Measurements from ENCODE around the gene NDUFAF2. TPM values are rescaled to one million over a fixed set of nuclear protein-coding genes. Genes with fewer than 3 reads are reported as not detected.
"Not testable (repeated sequence)": the region's sequence is repeated elsewhere in the genome, so short reads cannot be mapped to it uniquely, and the experiment has no call there.

The NDUFAF2 gene
- total and polyA plus RNA-seq, 2 of the 13 experiments (the other 11 are each of a cell fraction or from before 2014, with no cell fraction given): 34.0 to 78.4 TPM

DNA sequence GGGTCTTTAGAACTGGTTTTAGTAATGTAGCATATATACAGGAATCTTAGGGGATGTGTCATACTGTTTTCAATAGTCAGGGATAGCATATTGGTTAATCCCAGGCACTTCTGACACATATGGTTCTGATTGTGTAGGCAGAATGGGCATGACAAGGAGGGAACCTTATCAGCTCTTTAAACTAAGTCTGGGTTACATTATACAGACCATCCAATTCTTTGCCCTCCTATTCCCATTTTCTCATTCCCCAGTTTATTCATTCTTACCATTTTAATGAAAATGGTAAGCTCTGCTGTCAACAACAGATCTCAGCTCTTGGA lies 85.1 kb downstream of the NDUFAF2 start:
- BruUV-seq (replicated peaks): no TSS peak
- DNase-seq (ENCODE audit: low spot score) (no peak), ATAC-seq (no peak), FAIRE-seq (no peak)
- ChIA-PET POLR2A (no interaction called here), CTCF (ENCODE audit: low intra/inter-chr PET ratio, low total read pairs) (no interaction called here)
- H3K4me3 ChIP-seq (replicated peaks in 1 of 3; ENCODE audit: insufficient read depth in 1 of 3, low read depth in 2 of 3, low read length in 3 of 3): no peak overlapping the region
- H2AFZ ChIP-seq (ENCODE audit: low read length): no peak overlapping the region
- no peaks in the 10 kb centered on the region for H3K27me3 ChIP-seq (ENCODE audit: control insufficient read depth in 1 of 2, insufficient read depth in 2 of 2, low read length in 2 of 2)
- in situ Hi-C loops (cut with HindIII; ENCODE audit: extremely low pct_ligation_motif_present, low pct_unique_long_range_greater_than_20kb) (no loop called here), intact Hi-C loops (cut with micrococcal nuclease; ENCODE audit: unreplicated experiment) (no loop called here)
- H4K20me1 ChIP-seq (ENCODE audit: insufficient read depth, low read length): 0 out of 2 replicates have a peak, but pooled peaks cover 4% of the 10 kb centered on the region
- no peaks in the 10 kb centered on the region for H3K36me3 ChIP-seq (replicated peaks in 1 of 2; ENCODE audit: control insufficient read depth in 1 of 2, insufficient read depth in 2 of 2, low read length in 2 of 2)
- no peak overlapping the region for H3K4me2 ChIP-seq (ENCODE audit: low read depth, low read length)
- H3K4me1 ChIP-seq (ENCODE audit: insufficient read depth, low read length): no peaks in the 10 kb centered on the region
- no peak overlapping the region for H3K27ac ChIP-seq (ENCODE audit: extremely low read length, insufficient read depth, low read length)
- no peak for TF ChIP-seq ZNF552 (CRISPR knock-in tag; IDR thresholded peaks at IDR 0.05; ENCODE audit: borderline replicate concordance)
- TF ChIP-seq ZNF546 (CRISPR knock-in tag; conservative IDR thresholded peaks at IDR 0.05): no peak
- TF ChIP-seq ZBTB7A (CRISPR knock-in tag; IDR thresholded peaks at IDR 0.05): no peak
- no peak for TF ChIP-seq ZNF337 (CRISPR knock-in tag; IDR thresholded peaks at IDR 0.05; ENCODE audit: borderline replicate concordance, low read depth)
- TF ChIP-seq, protein P1, sequence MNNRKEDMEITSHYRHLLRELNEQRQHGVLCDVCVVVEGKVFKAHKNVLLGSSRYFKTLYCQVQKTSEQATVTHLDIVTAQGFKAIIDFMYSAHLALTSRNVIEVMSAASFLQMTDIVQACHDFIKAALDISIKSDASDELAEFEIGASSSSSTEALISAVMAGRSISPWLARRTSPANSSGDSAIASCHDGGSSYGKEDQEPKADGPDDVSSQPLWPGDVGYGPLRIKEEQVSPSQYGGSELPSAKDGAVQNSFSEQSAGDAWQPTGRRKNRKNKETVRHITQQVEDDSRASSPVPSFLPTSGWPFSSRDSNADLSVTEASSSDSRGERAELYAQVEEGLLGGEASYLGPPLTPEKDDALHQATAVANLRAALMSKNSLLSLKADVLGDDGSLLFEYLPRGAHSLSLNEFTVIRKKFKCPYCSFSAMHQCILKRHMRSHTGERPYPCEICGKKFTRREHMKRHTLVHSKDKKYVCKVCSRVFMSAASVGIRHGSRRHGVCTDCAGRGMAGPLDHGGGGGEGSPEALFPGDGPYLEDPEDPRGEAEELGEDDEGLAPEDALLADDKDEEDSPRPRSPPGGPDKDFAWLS (CRISPR knock-in tag; IDR thresholded peaks at IDR 0.05; ENCODE audit: borderline replicate concordance): no peak
- TF ChIP-seq ZNF557 (CRISPR knock-in tag; IDR thresholded peaks at IDR 0.05): no peak
- no peak for TF ChIP-seq ZKSCAN1 (IDR thresholded peaks at IDR 0.05; ENCODE audit: low read length)
- TF ChIP-seq ZNF256 (CRISPR knock-in tag; conservative IDR thresholded peaks at IDR 0.05): no peak
- TF ChIP-seq, protein P2, sequence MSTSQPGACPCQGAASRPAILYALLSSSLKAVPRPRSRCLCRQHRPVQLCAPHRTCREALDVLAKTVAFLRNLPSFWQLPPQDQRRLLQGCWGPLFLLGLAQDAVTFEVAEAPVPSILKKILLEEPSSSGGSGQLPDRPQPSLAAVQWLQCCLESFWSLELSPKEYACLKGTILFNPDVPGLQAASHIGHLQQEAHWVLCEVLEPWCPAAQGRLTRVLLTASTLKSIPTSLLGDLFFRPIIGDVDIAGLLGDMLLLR (CRISPR knock-in tag; IDR thresholded peaks at IDR 0.05): no peak
- TF ChIP-seq CEBPB (IDR thresholded peaks at IDR 0.05; ENCODE audit: borderline replicate concordance, low read depth, low read length): no peak
- no peak overlapping the region for H3K9ac ChIP-seq (ENCODE audit: insufficient read depth, low read depth, low read length)
- H3K79me2 ChIP-seq (ENCODE audit: insufficient read depth, low read length): no peaks in the 10 kb centered on the region
- H3K9me3 ChIP-seq (ENCODE audit: low read length): no peaks in the 10 kb centered on the region

DNA sequence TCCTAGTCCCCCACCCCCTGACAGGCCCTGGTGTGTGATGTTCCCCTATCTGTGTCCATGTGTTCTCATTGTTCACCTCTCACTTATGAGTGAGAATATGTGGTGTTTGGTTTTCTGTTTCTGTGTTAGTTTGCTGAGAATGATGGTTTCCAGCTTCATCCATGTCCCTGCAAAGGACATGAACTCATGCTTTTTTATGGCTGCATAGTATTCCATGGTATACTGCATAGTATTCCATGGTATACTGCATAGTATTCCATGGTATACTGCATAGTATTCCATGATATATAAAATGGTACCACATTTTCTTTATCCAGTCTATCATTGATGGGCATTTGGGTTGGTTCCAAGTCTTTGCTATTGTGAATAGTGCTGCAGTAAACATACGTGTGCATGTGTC lies 86.3 kb downstream of the NDUFAF2 start:
- H3K27ac ChIP-seq (ENCODE audit: extremely low read length, insufficient read depth, low read length); DNase-seq (ENCODE audit: low spot score); H3K4me3 ChIP-seq (replicated peaks in 1 of 3; ENCODE audit: insufficient read depth in 1 of 3, low read depth in 2 of 3, low read length in 3 of 3); in situ Hi-C loops (cut with HindIII; ENCODE audit: extremely low pct_ligation_motif_present, low pct_unique_long_range_greater_than_20kb); H3K27me3 ChIP-seq (ENCODE audit: control insufficient read depth in 1 of 2, insufficient read depth in 2 of 2, low read length in 2 of 2); H2AFZ ChIP-seq (ENCODE audit: low read length); BruUV-seq (replicated peaks); H3K4me1 ChIP-seq (ENCODE audit: insufficient read depth, low read length); intact Hi-C loops (cut with micrococcal nuclease; ENCODE audit: unreplicated experiment); H3K36me3 ChIP-seq (replicated peaks in 1 of 2; ENCODE audit: control insufficient read depth in 1 of 2, insufficient read depth in 2 of 2, low read length in 2 of 2); H3K4me2 ChIP-seq (ENCODE audit: low read depth, low read length); H3K9me3 ChIP-seq (ENCODE audit: low read length); POLR2A ChIA-PET; H4K20me1 ChIP-seq (ENCODE audit: insufficient read depth, low read length); FAIRE-seq; H3K79me2 ChIP-seq (ENCODE audit: insufficient read depth, low read length); ATAC-seq; CTCF ChIA-PET (ENCODE audit: low intra/inter-chr PET ratio, low total read pairs); H3K9ac ChIP-seq (ENCODE audit: insufficient read depth, low read depth, low read length): not testable (repeated sequence)
- 100% methylated on average over 1 of the region's 1 CpG for WGBS (ENCODE audit: low lambda C conversion rate)
